ENCODE data around the gene USH2A.

DNA sequence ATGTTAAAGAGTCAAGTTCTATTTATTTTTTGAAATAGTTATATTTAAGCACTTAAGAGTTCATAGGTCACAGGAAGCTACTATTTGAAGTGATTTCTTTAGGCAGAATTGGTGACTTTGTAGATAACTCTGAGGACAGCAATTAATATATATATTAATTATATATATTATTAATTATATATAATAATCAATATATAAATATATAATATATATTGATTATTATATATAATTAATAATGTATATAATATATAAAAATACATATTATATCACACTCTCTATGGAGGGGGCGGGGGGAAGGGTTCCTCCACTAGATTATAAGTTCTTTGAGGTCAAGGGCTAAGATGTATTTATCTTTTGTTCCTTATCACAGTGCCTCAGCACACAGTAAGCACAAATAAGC lies 547.5 kb downstream of the USH2A start:
- TF ChIP-seq, protein P1, sequence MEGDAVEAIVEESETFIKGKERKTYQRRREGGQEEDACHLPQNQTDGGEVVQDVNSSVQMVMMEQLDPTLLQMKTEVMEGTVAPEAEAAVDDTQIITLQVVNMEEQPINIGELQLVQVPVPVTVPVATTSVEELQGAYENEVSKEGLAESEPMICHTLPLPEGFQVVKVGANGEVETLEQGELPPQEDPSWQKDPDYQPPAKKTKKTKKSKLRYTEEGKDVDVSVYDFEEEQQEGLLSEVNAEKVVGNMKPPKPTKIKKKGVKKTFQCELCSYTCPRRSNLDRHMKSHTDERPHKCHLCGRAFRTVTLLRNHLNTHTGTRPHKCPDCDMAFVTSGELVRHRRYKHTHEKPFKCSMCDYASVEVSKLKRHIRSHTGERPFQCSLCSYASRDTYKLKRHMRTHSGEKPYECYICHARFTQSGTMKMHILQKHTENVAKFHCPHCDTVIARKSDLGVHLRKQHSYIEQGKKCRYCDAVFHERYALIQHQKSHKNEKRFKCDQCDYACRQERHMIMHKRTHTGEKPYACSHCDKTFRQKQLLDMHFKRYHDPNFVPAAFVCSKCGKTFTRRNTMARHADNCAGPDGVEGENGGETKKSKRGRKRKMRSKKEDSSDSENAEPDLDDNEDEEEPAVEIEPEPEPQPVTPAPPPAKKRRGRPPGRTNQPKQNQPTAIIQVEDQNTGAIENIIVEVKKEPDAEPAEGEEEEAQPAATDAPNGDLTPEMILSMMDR (IDR thresholded peaks at IDR 0.05): no peak
- no peak for TF ChIP-seq POLR2A (IDR thresholded peaks at IDR 0.05)
